Fibroblast of skin of abdomen (primary cell): ENCODE data around the gene B4GALNT4.
"Not testable (repeated sequence)": the region's sequence is repeated elsewhere in the genome, so short reads cannot be mapped to it uniquely, and the experiment has no call there.

Source experiments
- DNase-seq: peaks from one replicate; pipeline ENCODE4 v3.0.0-alpha.2; 2013

Gene B4GALNT4

DNA sequence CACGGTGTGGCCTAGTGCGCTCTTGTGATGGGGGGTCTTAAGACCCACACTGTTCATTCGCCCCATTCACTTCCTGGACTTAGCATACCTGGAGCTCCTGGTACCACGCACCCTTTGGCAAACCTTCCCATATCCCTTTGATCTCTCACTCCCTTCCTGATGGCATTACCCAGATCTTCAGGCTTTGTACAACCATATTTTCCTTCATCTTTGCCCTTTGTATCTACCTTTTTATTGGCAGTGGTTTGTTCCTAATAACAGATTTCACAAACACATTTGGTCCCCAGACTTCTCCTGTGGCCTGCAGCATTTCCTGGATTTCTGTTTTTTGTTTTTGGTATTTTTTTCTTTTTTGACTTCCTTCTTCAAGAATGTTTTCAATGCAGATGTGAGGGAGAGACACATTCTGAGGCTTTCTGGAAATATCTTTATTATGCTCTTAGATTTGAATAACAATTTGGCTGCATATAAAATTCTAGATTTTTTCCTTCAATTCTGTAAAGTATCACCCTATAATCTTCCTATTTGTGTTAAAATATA, 32.6 kb upstream of the B4GALNT4 start:
- DNase-seq: no peak

DNA sequence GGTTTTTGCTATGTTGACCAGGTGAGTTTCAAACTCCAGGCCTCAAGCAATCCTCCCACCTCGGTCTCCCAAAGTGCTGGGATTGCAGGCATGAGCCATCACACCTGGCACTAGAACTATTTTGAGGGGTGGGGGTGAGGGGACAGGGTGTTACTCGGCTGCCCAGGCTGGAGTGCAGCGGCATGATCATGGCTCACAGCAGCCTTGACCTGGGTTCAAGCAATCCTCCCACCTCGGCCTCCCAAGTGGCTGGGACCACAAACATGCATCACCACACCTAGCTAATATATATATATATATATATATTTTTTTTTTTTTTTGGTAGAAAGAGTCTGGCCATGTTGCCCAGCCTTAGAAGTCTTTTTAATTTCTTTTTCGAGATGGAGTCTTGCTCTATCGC, 31.6 kb upstream of the B4GALNT4 start:
- DNase-seq: no peak

DNA sequence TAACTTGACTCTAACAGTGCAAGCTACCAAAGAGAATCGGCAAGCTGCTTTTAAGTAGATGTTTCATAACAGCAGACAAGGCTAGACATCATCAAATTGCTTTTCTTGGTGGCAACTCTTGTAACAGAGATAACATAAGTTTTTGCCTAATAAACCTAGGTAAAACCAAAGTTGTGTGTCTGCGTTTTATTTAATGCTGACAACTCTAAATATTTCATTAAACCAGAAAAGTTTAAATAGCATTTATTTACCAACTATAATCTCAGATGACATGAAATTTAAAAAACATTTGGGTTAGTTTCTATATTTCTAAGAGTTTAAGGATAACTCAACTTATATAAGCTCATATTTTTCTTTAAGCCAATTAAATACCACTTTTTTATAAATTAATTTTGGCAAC, 29.3 kb upstream of the B4GALNT4 start:
- no peak for DNase-seq

DNA sequence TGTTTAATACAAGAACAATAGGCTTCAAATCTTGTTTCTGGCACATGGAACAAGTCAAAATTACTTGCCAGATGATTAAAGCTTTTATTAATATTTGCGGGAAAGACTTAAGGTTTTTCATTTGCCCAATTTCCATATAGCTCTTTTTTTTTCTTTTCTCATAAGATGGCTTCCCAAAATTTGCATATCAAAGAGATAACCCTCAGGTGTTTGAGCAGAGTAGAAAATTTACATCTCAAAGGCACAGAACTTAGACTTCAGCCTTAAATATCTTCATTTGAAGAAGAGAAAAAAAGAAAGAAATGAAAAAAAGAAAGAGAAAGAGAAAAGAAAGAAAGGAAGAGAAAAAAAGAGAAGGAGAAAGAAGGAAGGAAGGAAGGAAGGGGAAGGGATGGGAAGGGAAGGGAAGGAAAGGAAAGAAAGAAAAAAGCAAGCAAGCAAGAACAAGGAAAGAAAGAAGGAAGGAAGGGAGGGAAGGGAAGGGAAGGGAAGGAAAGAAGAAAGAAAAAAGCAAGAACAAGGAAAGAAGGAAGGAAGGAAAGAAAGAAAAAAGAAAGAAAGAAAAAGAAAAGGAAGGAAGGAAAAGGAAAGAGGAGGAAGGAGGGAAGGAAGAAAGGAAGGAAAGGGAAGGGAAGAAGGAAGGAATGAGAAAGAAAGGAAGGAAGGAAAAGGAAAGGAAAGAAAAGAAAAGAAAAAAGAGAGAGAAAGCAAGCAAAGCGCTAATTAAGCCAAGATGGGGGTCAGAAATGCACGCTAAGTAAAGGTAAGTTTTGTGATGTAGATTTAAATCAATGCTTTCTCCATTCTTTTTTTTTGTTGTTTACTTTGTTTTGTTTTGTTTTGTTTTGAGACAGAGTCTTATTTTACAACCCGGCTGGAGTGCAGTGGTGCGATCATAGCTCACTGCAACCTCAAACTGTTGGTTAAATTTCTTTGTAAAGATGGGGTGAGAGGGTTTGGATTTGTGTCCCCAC, 28.5 kb upstream of the B4GALNT4 start:
- no peak for DNase-seq

DNA sequence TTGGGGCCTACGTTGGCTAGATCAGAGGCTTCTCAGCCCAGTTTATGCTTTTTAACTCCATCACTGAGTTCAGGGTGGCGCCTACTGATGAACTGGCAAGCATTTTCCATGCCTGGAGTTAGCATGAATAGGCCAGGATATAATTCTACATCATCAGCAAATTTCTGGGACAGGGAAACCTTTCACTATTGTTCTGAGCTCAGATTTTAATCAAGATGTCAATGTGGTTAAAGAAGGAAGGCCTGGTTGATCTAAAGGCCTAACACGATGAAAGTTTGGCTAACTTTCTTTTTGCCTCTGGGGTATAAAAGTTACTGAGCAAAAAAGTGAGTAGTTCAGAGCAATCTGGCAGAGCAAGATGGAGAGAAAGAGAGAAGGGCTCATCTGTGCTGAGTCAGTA, 27.0 kb upstream of the B4GALNT4 start:
- no peak for DNase-seq

DNA sequence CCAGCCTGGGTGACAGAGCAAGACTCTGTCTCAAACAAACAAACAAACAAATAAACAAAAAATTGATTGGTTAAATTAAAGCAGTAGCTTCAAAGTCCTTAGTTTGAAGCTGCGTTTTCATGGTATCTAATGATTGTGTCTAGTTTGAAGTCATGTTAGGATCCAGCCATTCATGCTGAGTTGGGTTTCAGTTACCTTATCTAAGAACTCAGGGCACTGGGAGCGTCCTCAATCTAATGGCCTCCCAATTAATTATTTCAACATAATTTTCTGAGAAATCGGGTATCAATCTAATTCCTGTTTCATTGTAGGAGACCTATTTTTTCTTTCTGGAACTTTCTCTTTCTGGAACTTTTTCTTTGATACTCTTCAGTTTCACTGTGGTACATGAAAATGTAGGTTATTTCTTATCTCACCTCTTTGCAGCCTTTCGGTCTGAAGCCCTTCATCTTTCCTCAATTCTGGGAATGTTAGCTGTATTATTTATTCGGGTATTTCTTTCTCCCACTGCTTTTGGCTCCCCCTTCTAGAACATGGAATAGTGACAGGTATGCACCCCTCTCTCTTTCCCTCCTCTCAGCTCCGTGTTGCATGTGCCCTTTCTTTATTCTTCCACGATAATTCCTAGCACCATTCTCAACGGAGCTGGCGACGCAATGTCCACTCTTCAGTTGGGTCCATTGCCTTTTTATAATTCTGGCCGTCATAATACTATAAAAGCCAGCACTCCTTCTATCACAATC, 24.3 kb upstream of the B4GALNT4 start:
- DNase-seq: no peak

DNA sequence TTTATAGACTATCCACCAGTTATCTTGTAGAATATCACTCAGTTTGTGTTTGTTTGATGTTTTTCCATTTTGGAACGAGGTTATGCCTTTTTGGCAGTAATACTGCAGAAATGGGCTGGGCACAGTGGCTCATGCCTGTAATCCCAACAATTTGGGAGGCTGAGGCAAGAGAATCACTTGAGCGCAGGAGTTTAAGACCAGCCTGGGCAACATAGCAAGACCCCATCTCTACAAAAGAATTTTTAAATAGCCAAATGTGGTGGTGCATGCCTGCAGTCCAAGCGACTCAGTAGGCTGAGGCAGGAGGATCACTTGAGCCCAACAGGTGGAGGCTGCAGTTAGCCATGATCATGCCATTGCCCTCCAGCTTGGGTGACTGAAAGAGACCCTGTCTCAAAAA, 22.8 kb upstream of the B4GALNT4 start:
- DNase-seq: no peak

DNA sequence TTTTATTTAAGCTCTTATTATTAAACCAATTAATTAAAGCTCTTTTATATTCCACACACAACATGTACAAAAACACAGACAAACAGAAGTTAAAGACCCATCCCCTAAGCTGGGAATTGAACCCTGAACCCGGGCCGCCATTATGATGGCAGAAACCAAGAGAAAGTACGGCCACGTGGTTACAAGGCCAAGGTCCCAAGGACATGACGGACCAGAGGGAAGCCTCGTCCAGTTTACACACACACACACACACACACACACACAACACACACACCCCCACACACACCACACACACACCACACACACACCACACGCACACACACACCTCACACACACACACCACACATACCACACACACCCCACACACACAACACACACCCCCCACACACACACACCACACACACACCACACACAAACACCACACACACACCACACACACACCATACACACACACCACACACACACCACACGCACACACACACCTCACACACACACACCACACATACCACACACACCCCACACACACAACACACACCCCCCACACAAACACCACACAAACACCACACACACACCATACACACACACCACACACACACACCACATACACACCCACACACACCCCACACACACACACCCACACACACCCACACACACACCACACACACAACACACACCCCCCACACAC, 19.9 kb upstream of the B4GALNT4 start:
- DNase-seq: not testable (repeated sequence)

DNA sequence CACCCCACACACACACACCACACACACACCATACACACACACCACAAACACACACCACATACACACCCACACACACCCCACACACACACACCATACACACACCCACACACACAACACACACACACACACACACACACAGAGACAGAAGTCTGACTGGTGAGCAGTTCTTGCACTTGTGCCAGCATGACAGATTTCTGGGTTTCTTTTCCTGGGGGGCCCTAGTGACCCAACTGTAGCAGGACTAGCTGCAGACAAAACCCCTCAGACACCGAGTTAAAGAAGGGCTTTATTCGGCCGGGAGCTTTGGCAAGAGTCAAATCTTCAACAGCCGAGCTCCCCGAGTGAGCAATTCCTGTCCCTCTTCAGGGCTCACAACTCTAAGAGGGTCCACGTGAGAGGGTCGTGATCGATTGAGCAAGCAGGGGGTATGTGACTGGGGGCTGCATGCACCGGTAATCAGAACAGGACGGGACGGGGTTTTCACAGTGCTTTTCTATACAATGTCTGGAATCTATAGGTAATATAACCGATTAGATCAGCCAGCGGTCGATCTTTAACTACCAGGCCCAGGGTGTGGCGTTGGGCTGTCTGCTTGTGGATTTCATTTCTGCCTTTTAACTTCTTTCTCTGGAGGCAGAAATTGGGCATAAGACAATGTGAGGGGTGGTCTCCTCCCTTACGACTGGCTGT, 19.1 kb upstream of the B4GALNT4 start:
- DNase-seq: not testable (repeated sequence)

DNA sequence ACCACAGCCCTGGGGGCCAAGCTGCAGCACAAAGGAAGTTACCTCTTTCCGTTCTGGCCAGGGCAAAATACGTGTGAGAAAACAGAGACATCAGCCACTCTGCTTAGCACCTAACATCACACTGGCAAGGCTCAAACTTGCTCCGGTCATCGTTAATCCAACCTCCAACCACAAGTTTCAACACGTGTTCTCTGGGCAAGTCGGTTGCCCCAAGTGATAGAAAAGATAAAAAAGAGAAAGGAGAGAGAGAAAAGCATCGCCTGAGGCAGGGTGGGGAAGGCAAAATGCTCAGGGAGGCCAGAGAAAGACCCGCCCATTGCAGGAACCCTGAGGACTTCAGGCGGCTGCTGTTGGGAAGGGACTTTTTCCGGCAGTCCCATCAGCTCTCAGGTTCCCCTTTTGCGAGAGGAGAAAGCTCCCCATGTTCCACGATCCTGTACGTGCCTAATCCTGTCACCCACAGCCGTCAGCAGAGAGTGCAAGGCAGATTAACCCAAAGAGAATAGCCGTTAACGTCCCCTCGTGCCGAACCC, 18.5 kb upstream of the B4GALNT4 start:
- DNase-seq: no peak

DNA sequence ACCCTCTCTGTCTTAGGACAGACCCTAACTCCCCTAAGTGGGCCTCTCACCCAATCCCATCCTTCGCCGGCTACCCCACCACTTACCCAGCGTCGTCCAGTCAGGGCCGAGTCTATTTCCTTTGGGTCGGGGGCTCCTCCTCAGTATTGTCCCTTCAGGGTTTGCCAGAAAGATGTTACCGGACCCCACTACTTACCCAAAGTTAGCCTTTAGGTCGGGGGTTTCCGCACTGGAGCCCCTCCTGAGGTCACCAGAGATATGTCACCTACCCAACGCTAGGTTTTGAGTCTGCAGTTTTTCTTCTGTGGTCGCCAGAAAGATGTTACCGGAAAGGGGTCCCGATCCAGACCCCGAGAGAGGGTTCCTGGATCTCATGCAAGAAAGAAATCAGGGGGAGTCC, 17.9 kb upstream of the B4GALNT4 start:
- no peak for DNase-seq

DNA sequence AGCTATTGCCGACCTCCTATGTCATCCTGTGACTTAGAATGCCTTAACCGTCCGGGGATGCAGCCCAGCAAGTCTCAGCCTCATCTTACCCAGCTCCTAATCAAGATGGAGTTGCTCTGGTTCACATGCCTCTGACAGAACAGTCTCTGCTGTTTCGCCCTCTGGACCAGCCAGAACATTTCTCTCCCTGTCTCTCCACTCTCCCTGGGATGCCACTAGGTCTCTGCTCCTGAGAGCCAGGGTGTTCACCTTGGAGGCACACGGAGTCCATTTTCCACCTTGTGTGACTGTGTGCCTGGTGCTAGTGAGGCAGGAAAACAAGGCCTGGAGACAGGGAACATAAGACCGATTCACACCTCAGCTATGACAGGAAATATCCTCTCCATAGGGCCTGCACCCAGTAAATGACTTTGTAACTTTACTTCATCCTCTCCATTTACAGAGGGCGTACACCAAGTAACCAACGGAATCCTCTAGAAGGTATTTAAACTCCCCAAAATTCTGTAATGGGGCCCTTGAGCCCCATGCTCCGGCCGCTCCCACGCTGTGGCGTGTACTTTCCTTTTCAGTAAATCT, 16.8 kb upstream of the B4GALNT4 start:
- DNase-seq: no peak

DNA sequence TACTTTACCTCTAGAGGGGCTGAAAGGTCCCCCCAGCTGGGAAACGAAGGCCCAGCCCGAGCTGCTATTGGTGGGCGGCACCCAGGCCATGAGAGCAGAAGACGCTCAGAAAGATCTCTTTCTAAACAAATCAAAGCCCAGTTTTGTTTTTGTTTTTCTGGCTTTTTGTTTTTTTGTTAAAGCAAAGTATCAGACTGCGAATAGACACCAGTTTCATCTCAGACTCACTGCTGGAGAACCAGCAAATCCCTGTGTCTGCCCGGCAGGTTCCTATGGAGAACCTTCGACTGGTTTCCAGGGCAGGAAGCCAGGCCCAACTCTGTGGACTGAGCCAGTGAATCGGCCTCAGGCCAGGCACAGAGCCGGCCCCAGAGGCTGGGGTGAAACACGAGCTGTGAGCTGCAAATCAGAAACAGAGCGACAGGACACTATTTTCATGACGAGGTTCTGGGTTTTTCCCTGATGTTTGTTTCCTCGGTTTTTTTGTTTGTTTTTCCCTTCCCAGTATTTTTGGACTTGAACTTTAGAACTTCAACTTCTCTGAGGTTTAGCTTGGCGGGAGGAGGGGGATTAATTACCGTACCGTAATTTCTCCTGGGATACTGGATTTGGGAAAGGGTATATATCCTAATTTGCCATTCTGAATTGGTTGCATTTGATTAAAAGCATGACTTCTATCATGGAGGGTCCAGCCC, 16.0 kb upstream of the B4GALNT4 start:
- peak; percentile 73 for DNase-seq

DNA sequence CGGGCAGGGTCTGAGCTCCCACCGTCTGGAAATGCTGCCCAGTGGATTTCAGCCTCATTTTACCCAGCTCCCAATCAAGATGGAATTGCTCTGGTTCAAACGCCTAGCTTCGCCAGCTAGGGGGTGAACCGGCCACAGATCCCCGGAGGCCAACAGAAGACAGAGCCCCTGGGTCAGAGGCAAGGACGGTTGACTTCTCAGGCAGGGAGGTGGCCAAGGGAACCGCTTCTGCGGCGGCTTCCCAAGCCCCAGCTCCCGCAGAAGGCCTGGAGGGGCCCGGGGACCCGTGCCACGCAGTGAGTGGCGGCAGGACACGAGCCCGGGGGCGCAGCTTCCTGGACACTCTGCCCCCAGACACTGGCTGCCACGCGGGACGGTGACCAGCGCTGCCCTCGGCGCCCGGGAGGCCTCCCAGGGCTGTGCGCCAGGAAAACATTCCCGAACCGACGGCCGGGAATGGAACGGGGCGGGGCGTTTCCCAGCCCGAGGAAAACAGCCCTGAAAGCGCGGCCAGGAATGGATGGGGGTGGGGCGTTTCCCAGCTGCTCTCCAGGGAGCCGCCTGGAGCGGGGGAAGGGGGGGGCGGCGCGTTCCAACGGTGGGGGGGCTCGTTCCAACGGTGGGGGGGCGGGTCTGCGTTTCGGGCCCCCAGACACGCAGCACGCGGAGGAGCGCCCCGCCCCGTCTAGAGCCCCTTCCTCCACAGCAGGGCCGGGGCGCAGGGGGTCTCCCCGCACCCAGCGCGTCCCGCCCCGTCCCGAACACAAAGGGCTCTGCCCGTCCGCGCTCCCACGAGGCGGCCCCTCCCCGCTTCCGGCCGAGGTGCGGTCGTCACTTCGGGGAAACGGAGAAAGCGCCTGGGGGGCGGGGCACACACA, 13.5 kb upstream of the B4GALNT4 start:
- DNase-seq: peak; percentile 98

DNA sequence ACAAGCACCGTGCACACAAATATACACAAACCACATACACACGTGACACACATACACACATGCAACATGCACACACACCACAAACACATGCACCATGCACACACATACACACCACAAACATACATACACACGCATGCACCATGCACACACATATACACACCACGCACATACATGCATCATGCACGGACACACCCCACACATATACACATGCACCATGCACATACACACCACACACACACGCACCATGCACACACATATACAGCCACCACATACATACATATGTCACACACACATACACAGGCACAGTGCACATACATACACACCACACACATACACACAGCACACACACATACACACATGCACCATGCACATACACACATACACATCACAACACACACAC, 12.7 kb upstream of the B4GALNT4 start:
- no peak for DNase-seq

DNA sequence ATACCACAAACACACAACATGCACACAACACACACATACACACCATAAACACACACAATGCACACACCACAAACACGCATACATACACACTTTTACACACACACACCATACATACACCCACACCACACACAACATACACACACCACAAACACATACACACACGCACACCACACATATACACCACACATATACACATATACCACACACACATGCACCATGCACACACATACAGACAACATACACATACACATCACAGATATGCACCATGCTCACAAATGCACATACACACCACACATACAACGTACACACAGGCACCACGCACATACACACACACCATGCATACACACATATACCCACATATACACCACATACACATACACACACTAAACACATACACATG, 11.7 kb upstream of the B4GALNT4 start:
- no peak for DNase-seq

DNA sequence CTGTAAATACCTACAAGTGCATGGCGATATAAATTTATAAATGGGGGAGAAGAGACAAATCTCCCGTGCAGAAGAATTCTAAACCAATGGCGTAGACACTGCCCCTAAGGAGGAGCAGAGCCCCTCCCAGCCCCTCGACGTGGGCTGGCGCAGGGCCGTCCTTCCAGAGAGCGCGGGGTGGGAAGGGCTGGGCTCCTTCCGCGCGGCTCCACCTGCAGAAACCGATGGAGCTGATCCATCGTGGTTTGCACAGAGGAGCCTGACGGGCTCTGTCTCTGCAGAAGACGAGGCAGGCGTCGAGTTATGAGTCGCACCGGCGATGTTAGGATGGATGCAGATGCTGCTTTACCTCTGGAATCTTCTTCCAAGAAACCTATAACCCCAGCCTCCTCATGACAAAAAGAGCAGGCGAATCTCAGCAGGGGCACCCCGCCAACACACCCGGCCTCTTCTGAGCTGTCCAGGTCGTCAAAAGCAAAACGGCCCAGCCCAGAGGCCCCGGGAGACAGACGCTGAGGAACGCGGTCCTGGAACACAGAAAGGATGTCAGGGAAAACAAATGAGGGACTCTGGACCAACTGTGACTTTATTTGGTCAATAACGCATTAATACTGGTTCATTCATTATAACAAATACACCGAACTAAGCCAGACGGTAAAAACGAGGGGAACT, 11.0 kb upstream of the B4GALNT4 start:
- no peak for DNase-seq

DNA sequence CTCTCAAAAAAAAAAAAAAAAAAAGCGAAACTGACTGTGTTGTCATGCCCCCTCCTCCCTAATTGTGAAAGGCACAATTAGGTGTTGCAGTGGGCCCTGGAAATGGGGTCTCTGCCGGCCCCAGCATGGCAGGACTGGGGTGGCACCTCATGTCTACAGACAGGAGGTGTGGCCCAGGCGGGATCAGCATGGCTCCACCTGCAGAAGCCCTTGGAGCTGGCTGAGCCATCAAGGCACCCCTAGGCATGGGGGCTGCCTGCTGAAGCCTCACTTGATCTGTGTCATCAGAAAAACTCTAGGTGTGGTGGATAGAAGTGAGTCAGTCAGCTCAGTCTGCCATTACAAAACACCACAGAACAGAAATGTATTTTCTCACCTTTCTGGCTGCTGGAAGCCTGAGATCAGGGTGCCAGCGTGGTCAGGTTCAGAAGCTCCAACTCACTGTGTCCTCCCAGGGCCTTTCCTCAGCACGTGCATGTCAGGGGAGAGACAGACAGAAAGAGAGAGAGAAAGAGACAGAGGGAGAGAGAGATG, 10.1 kb upstream of the B4GALNT4 start:
- no peak for DNase-seq
